HCT116 (cell line): ENCODE data around the gene ALG3. TPM values are rescaled to one million over a fixed set of nuclear protein-coding genes. Genes with fewer than 3 reads are reported as not detected.
A peak's percentile ranks its signal among the peaks of the same experiment; 100 is the strongest.

Source experiments
- ATAC-seq: fragments of 200-7000 bp; cut with Tn5 transposase; 2 replicates; pipeline ENCODE4 v1.9.1; 2020; ENCODE audit warnings: mild to moderate bottlenecking, moderate library complexity
- BruUV-seq: library from RNA; stranded (reverse); fragments of 400-500 nt; replicated peaks from 2 replicates; lab custom pipeline; 2021; lab: Mats Ljungman, UMichigan
- CTCF ChIA-PET: fragments of 300-600 bp; sonication (Branson Sonifier 250); formaldehyde crosslinking; loops from one replicate; lab custom pipeline; 2021; ENCODE audit warnings: antibody characterized with exemption; lab: Charles Lee
- POLR2A ChIA-PET: fragments of 300-600, 350-600 bp; sonication (Branson Sonifier 250); formaldehyde crosslinking; loops from one replicate; lab custom pipeline; 2021; ENCODE audit warnings: antibody characterized with exemption; lab: Charles Lee
- RAD21 ChIA-PET, 2 experiments: fragments of 300-600 bp; sonication (Branson Sonifier 250); formaldehyde crosslinking; loops; one replicate each; lab custom pipeline; 2023; ENCODE audit warnings: low total read pairs in 2 of 2; ENCODE audit not compliant: uncharacterized antibody in 2 of 2, unreplicated experiment in 2 of 2, low non-redundant PET in 1 of 2; lab: Charles Lee
- DNase-seq: peaks from one replicate; pipeline ENCODE4 v3.0.0-alpha.2; 2010; ENCODE audit warnings: low read depth, low spot score
- H2AFZ ChIP-seq: fragments of 200-600 bp; shearing (Covaris generic), sonication (generic); 2 replicates; pipeline ENCODE4 v1.6.1; 2017; ENCODE audit warnings: low read depth, mixed run types, mixed read lengths, antibody characterized with exemption, low read length; ENCODE audit not compliant: poor library complexity, severe bottlenecking
- H3K27ac ChIP-seq: 2 replicates; pipeline ENCODE4 v1.5.1; 2012; ENCODE audit warnings: low read depth, low read length
- H3K27me3 ChIP-seq: fragments of 200-600 bp; sonication (generic); 2 replicates; pipeline ENCODE4 v1.6.1; 2016; ENCODE audit warnings: mixed run types, low read length, mixed read lengths; ENCODE audit not compliant: insufficient read depth
- H3K36me3 ChIP-seq, 2 experiments: fragments of 200-500 bp in 1 of 2; fragments of 200-600 bp in 1 of 2; sonication (Bioruptor generic) in 1 of 2; sonication (generic) in 1 of 2; 2 replicates each; pipeline versions ENCODE4 v1.5.1 to v1.6.1; 2014 to 2016; ENCODE audit warnings: low read length in 2 of 2, inconsistent platforms in 1 of 2, mixed read lengths in 1 of 2, mixed run types in 1 of 2; ENCODE audit not compliant: insufficient read depth in 2 of 2, control insufficient read depth in 1 of 2
- H3K4me1 ChIP-seq, 2 experiments: fragments of 200-600 bp in 1 of 2; sonication (generic) in 1 of 2; 2 replicates each; pipeline versions ENCODE4 v1.5.1 to v1.6.1; 2012 to 2017; ENCODE audit warnings: low read length in 2 of 2, inconsistent platforms in 1 of 2, mild to moderate bottlenecking in 1 of 2, mixed read lengths in 1 of 2, mixed run types in 1 of 2, moderate library complexity in 1 of 2; ENCODE audit not compliant: insufficient read depth in 2 of 2, control insufficient read depth in 1 of 2
- H3K4me2 ChIP-seq: fragments of 200-600 bp; sonication (generic); 2 replicates; pipeline ENCODE4 v1.6.1; 2017; ENCODE audit warnings: mixed run types, low read length, mixed read lengths
- H3K4me3 ChIP-seq, 2 experiments: fragments of 200-600 bp in 1 of 2; sonication (generic) in 1 of 2; replicated peaks in 1 of 2; 2 replicates each; pipeline ENCODE4 v1.5.1; 2011 to 2016; ENCODE audit warnings: low read length in 2 of 2, control low read depth in 1 of 2, low read depth in 1 of 2, mild to moderate bottlenecking in 1 of 2, mixed read lengths in 1 of 2, mixed run types in 1 of 2
- H3K79me2 ChIP-seq: fragments of 200-600 bp; sonication (generic); 2 replicates; pipeline ENCODE4 v1.6.1; 2017; ENCODE audit warnings: mild to moderate bottlenecking, mixed run types, low read length, moderate library complexity, mixed read lengths; ENCODE audit not compliant: insufficient read depth
- H3K9ac ChIP-seq: fragments of 200-600 bp; sonication (generic); 2 replicates; pipeline ENCODE4 v1.6.1; 2016; ENCODE audit warnings: low read length, mixed read lengths
- H3K9me2 ChIP-seq: fragments of 200-600 bp; sonication (generic), shearing (Covaris generic); 2 replicates; pipeline ENCODE4 v1.6.1; 2017; ENCODE audit warnings: mixed run types, mild to moderate bottlenecking, moderate library complexity; ENCODE audit not compliant: insufficient read depth
- H3K9me3 ChIP-seq, 2 experiments: fragments of 200-500 bp in 1 of 2; fragments of 200-600 bp in 1 of 2; sonication (Bioruptor generic) in 1 of 2; sonication (generic) in 1 of 2; 2 replicates each; pipeline ENCODE4 v1.6.1; 2014 to 2017; ENCODE audit warnings: low read length in 2 of 2, mixed read lengths in 2 of 2, inconsistent platforms in 1 of 2, low read depth in 1 of 2, mild to moderate bottlenecking in 1 of 2, mixed run types in 1 of 2, moderate library complexity in 1 of 2; ENCODE audit not compliant: control insufficient read depth in 1 of 2, insufficient read depth in 1 of 2
- H4K20me1 ChIP-seq: fragments of 200-600 bp; sonication (generic), shearing (Covaris generic); 2 replicates; pipeline ENCODE4 v1.6.1; 2017; ENCODE audit warnings: mixed run types, mild to moderate bottlenecking, moderate library complexity; ENCODE audit not compliant: insufficient read depth
- CBX3 ChIP-seq: IDR thresholded peaks from 2 replicates; pipeline ENCODE4 v1.6.1; 2012; ENCODE audit warnings: low read depth
- CEBPB ChIP-seq: IDR thresholded peaks from 2 replicates; pipeline ENCODE4 v1.6.1; 2012; ENCODE audit warnings: low read depth
- EGR1 ChIP-seq: IDR thresholded peaks from 2 replicates; pipeline ENCODE4 v1.6.1; 2012; ENCODE audit warnings: low read depth
- EZH2 ChIP-seq: fragments of 200-600 bp; sonication (generic); IDR thresholded peaks from 2 replicates; pipeline ENCODE4 v1.6.1; 2017; ENCODE audit warnings: antibody characterized with exemption, mixed run types
- FOSL1 ChIP-seq: IDR thresholded peaks from 2 replicates; pipeline ENCODE4 v1.6.1; 2012; ENCODE audit warnings: low read depth
- RAD21 ChIP-seq: IDR thresholded peaks from 2 replicates; pipeline ENCODE4 v1.6.1; 2012; ENCODE audit warnings: low read depth, mild to moderate bottlenecking
- ZNF274 ChIP-seq: fragments of 200-500 bp; sonication (Bioruptor generic); IDR thresholded peaks from 2 replicates; pipeline ENCODE4 v1.6.1; 2014; ENCODE audit warnings: mild to moderate bottlenecking, low read depth, low read length, inconsistent platforms
- intact Hi-C: fragments of 100-400 bp; cut with micrococcal nuclease; formaldehyde crosslinking; loops from 2 replicates; pipeline ENCODE4 v1.10.0; 2022
- total RNA-seq: library from RNA; stranded (reverse); gene quantifications from one replicate; pipeline ENCODE4 v1.2.1, GENCODE V29; 2021; ENCODE audit not compliant: unreplicated experiment
- TF ChIP-seq, protein P1 (sequence below): IDR thresholded peaks from 2 replicates; pipeline ENCODE4 v1.6.1; 2012
- TF ChIP-seq, protein P2 (sequence below): IDR thresholded peaks from 2 replicates; pipeline ENCODE4 v1.6.1; 2012

The ALG3 gene
- total RNA-seq, 1 experiment from 2014 or later, result 56.6 TPM

- peak overlapping the region; percentile 54 for H2AFZ ChIP-seq
- H3K9ac ChIP-seq, result peak overlapping the region; percentile 62
- ChIA-PET CTCF (interaction anchor here (0.7 to 1.4 kb wide), 4 partner anchors 10 to 377 kb away, joined by 3 to 7 read pairs (median 4); partner anchors contain the start of gene PARL), RAD21 (no interaction called here), POLR2A (no interaction called here)
- DNase-seq, result no peak
- no peaks in the 10 kb centered on the region for H3K79me2 ChIP-seq
- no peaks in the 10 kb centered on the region for H3K27me3 ChIP-seq
- TF ChIP-seq FOSL1, result no peak
- BruUV-seq, result TSS peak; percentile 53
- H3K9me2 ChIP-seq, result no peaks in the 10 kb centered on the region
- no peaks in the 10 kb centered on the region; a peak in 1 of 4 replicates for H3K36me3 ChIP-seq
- peak overlapping the region; percentile 50 to 63 for H3K4me3 ChIP-seq
- H3K9me3 ChIP-seq, result no peaks in the 10 kb centered on the region
- intact Hi-C loops, result no loop called here
- H3K27ac ChIP-seq, result peak overlapping the region; percentile 46; the same call in 1 of the 2 replicates
- ATAC-seq, result peak; percentile 58
- peaks cover 3 to 24% of the 10 kb centered on the region in 2 experiments; a peak in 3 of 4 replicates for H3K4me1 ChIP-seq
- peak overlapping the region; percentile 92 for H3K4me2 ChIP-seq
- no peaks in the 10 kb centered on the region for H4K20me1 ChIP-seq
These were observed 13.3 kb upstream of the ALG3 start for GRCh38 chr3:184261854-184262763.

DNA sequence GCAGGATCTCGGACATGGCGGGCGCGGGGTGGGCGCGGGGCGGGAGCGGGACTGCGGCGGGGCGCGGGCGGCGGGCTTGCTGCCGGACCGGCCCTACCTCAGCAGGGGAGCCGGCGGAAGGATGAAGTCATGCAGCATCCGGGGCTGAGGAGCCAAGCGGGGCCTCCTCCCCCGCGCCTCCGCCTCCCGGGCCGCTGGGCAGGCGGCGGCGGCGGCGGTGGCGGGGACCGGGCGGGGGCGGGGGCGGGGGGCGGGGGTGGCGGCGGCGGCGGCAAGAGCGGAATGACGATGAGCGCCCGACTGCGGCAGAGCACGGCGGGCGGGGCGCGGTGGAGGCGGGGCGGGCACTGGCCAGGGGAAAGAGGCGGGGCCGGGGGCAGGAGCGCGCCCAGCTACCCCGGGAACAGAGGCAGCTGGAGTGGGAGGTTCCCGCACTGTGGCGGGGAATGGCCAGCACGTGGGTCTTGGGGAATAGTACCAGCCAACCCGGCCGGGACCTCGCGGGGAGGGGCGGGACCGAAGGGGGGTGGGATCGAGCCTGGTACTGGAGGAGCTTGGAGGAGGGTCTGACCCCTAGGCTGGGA lies 12.6 kb upstream of the ALG3 start, which contains the start of gene CAMK2N2:
Gene CAMK2N2 (minus strand): TSS at position 284 of the 584 bp plus-strand sequence. CDS start 268 bp downstream, at position 16.
- H3K4me2 ChIP-seq, result peak within 1 kb of the TSS; percentile 92
- H3K4me3 ChIP-seq, result peak within 1 kb of the TSS; percentile 50 to 63
- H3K9ac ChIP-seq, result peak within 1 kb of the TSS; percentile 62
- ChIA-PET CTCF (interaction anchor here (0.7 to 1.4 kb wide), 4 partner anchors 10 to 376 kb away, joined by 3 to 7 read pairs (median 4); partner anchors contain the start of gene PARL), RAD21 (interaction anchor here in 1 of 2 experiments (0.5 kb wide), 1 partner anchor 116 kb away, joined by 4 read pairs; no protein-coding TSS in a partner anchor), POLR2A (interaction anchor here (0.6 kb wide), 1 partner anchor 86 kb away, joined by 3 read pairs; no protein-coding TSS in a partner anchor)
- H2AFZ ChIP-seq, result peak within 1 kb of the TSS; percentile 54
- H3K9me2 ChIP-seq, result no peaks in the 10 kb centered on the region
- no peaks in the 10 kb centered on the region; a peak in 1 of 4 replicates for H3K36me3 ChIP-seq
- TF ChIP-seq ZNF274 (no peak), CBX3 (no peak), CEBPB (no peak), EZH2 (no peak), EGR1 (0 out of 2 replicates have a peak, but pooled peaks have one; percentile 17), RAD21 (no peak)
- TF ChIP-seq, protein P1, sequence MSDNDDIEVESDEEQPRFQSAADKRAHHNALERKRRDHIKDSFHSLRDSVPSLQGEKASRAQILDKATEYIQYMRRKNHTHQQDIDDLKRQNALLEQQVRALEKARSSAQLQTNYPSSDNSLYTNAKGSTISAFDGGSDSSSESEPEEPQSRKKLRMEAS, result peak; percentile 74
- TF ChIP-seq, protein P2, sequence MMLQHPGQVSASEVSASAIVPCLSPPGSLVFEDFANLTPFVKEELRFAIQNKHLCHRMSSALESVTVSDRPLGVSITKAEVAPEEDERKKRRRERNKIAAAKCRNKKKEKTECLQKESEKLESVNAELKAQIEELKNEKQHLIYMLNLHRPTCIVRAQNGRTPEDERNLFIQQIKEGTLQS, result no peak
- no peaks in the 10 kb centered on the region for H3K9me3 ChIP-seq
- H3K27ac ChIP-seq, result peak within 1 kb of the TSS; percentile 46; the same call in 1 of the 2 replicates
- H3K79me2 ChIP-seq, result no peaks in the 10 kb centered on the region
- peaks cover 3 to 24% of the 10 kb centered on the region in 2 experiments; a peak in 3 of 4 replicates for H3K4me1 ChIP-seq
- DNase-seq (no peak), ATAC-seq (peak; percentile 92)
- BruUV-seq, result no TSS peak
- no peaks in the 10 kb centered on the region for H4K20me1 ChIP-seq
- intact Hi-C loops, result no loop called here
- H3K27me3 ChIP-seq, result no peaks in the 10 kb centered on the region
